HG03432 (cell line): ENCODE measurements around the gene SPEG.

ENCODE experiments used
- ATAC-seq: cut with Tn5 transposase; IDR thresholded peaks from one replicate; pipeline ENCODE4 v1.9.1; 2021; ENCODE audit warnings: mild to moderate bottlenecking, moderate library complexity; ENCODE audit not compliant: unreplicated experiment

SPEG gene

GRCh38 chr2:219458996-219459395 lies 24.4 kb downstream of the SPEG start:
- ATAC-seq, result no peak

- peak; percentile 69 for ATAC-seq
Observed at GRCh38 chr2:219459460-219460311, 25.0 kb downstream of the SPEG start.

- ATAC-seq, result no peak
Observed at GRCh38 chr2:219460424-219460926, 25.8 kb downstream of the SPEG start.

- ATAC-seq, result no peak
Observed at GRCh38 chr2:219461047-219461514, 26.4 kb downstream of the SPEG start.

- ATAC-seq, result no peak
Observed at GRCh38 chr2:219461669-219462068, 27.0 kb downstream of the SPEG start.

GRCh38 chr2:219462349-219462748 lies 27.7 kb downstream of the SPEG start:
- ATAC-seq, result no peak

- no peak for ATAC-seq
Observed at GRCh38 chr2:219464286-219465032, 29.8 kb downstream of the SPEG start.

GRCh38 chr2:219465659-219466561 lies 31.3 kb downstream of the SPEG start:
- ATAC-seq, result no peak

- ATAC-seq, result no peak
Observed at GRCh38 chr2:219466816-219467735, 32.4 kb downstream of the SPEG start.

GRCh38 chr2:219467736-219468075 lies 33.1 kb downstream of the SPEG start:
- no peak for ATAC-seq

GRCh38 chr2:219468410-219469185 lies 34.0 kb downstream of the SPEG start:
- no peak for ATAC-seq

- no peak for ATAC-seq
Observed at GRCh38 chr2:219469186-219469724, 34.6 kb downstream of the SPEG start.

- no peak for ATAC-seq
Observed at GRCh38 chr2:219470429-219470828, 35.8 kb downstream of the SPEG start.

- ATAC-seq, result no peak
Observed at GRCh38 chr2:219471476-219472371, 37.1 kb downstream of the SPEG start.

GRCh38 chr2:219472629-219473187 lies 38.1 kb downstream of the SPEG start:
- no peak for ATAC-seq

GRCh38 chr2:219473511-219473910 lies 38.9 kb downstream of the SPEG start:
- no peak for ATAC-seq

GRCh38 chr2:219474285-219475060 lies 39.8 kb downstream of the SPEG start:
- ATAC-seq, result no peak
